HG02759 (cell line): ENCODE results near the gene SOWAHB.

Source experiments
- ATAC-seq: cut with Tn5 transposase; IDR thresholded peaks from one replicate; pipeline ENCODE4 v1.9.1; 2021; ENCODE audit warnings: mild to moderate bottlenecking, moderate library complexity; ENCODE audit not compliant: unreplicated experiment

Gene SOWAHB

GRCh38 chr4:76897536-76898384, at the start of gene SOWAHB:
Gene SOWAHB, minus strand, starts transcription at chr4:76898144. Its CDS starts 295 bp downstream, at chr4:76897849.
- ATAC-seq = peak; percentile 56

GRCh38 chr4:76947369-76947768, 49.4 kb upstream of the SOWAHB start:
- no peak for ATAC-seq

GRCh38 chr4:76943790-76944189, 45.8 kb upstream of the SOWAHB start:
- no peak for ATAC-seq

GRCh38 chr4:76943129-76943620, 45.2 kb upstream of the SOWAHB start:
- ATAC-seq = no peak

GRCh38 chr4:76939184-76939583, 41.2 kb upstream of the SOWAHB start:
- ATAC-seq = no peak

GRCh38 chr4:76931576-76932276, 33.8 kb upstream of the SOWAHB start:
- no peak for ATAC-seq

GRCh38 chr4:76931087-76931486, 33.1 kb upstream of the SOWAHB start:
- ATAC-seq = no peak

GRCh38 chr4:76930685-76931084, 32.7 kb upstream of the SOWAHB start:
- no peak for ATAC-seq

GRCh38 chr4:76926841-76927240, 28.9 kb upstream of the SOWAHB start:
- no peak for ATAC-seq

- no peak for ATAC-seq
These were observed 25.8 kb upstream of the SOWAHB start for GRCh38 chr4:76923619-76924357.

GRCh38 chr4:76920715-76921114, 22.8 kb upstream of the SOWAHB start:
- ATAC-seq = no peak

- ATAC-seq = no peak
These were observed 11.8 kb upstream of the SOWAHB start for GRCh38 chr4:76909711-76910110.

- no peak for ATAC-seq
These were observed 7.6 kb upstream of the SOWAHB start for GRCh38 chr4:76905521-76905920.

- ATAC-seq = no peak
These were observed 6.8 kb upstream of the SOWAHB start for GRCh38 chr4:76904646-76905190.

- no peak for ATAC-seq
These were observed 4.4 kb upstream of the SOWAHB start for GRCh38 chr4:76902233-76902890.

- no peak for ATAC-seq
These were observed 1.2 kb upstream of the SOWAHB start for GRCh38 chr4:76898949-76899645.

- ATAC-seq = no peak
These were observed 395 bp upstream of the SOWAHB start for GRCh38 chr4:76898385-76898692.

GRCh38 chr4:76896614-76897535, 1.1 kb downstream of the SOWAHB start:
- peak; percentile 35 for ATAC-seq

GRCh38 chr4:76896048-76896447, 1.9 kb downstream of the SOWAHB start:
- no peak for ATAC-seq
